HTR-8/SVneo (cell line): ENCODE results near the gene AGMO.

Experiments used
- DNase-seq: peaks from one replicate; pipeline ENCODE4 v3.0.0; 2011; ENCODE audit warnings: low spot score, mixed read lengths; ENCODE audit not compliant: insufficient read length
- FAIRE-seq: peaks from 2 replicates; lab custom pipeline; 2011; peaks lifted over from hg19 to GRCh38; lab: Jason Lieb, UNC

The AGMO gene

GRCh38 chr7:15507171-15507570, 54.6 kb downstream of the AGMO start:
- no peak for DNase-seq
- FAIRE-seq = no peak

- FAIRE-seq = no peak
- no peak for DNase-seq
These were observed 56.1 kb downstream of the AGMO start for GRCh38 chr7:15505761-15506160.

- no peak for DNase-seq
- FAIRE-seq = no peak
These were observed 57.5 kb downstream of the AGMO start for GRCh38 chr7:15504351-15504750.

- FAIRE-seq (no peak), DNase-seq (no peak)
These were observed 58.1 kb downstream of the AGMO start for GRCh38 chr7:15503603-15504290.

GRCh38 chr7:15498465-15498864, 63.4 kb downstream of the AGMO start:
- DNase-seq (no peak), FAIRE-seq (no peak)

GRCh38 chr7:15495170-15495569, 66.6 kb downstream of the AGMO start:
- FAIRE-seq = no peak
- no peak for DNase-seq

- no peak for FAIRE-seq
- DNase-seq = no peak
These were observed 67.1 kb downstream of the AGMO start for GRCh38 chr7:15494711-15495110.

- DNase-seq (no peak), FAIRE-seq (no peak)
These were observed 70.5 kb downstream of the AGMO start for GRCh38 chr7:15491361-15491760.

- DNase-seq = no peak
These were observed 71.5 kb downstream of the AGMO start for GRCh38 chr7:15490291-15490690.

GRCh38 chr7:15489861-15490260, 72.0 kb downstream of the AGMO start:
- DNase-seq (no peak), FAIRE-seq (no peak)

More at GRCh38 chr7:15490291-15490690, 71.5 kb downstream of the AGMO start:
- no peak for FAIRE-seq

GRCh38 chr7:15489383-15489782, 72.4 kb downstream of the AGMO start:
- DNase-seq (no peak), FAIRE-seq (no peak)

- no peak for FAIRE-seq
- DNase-seq = no peak
These were observed 73.4 kb downstream of the AGMO start for GRCh38 chr7:15488401-15488800.

- FAIRE-seq (no peak), DNase-seq (no peak)
These were observed 73.9 kb downstream of the AGMO start for GRCh38 chr7:15487896-15488295.

GRCh38 chr7:15485998-15486397, 75.8 kb downstream of the AGMO start:
- FAIRE-seq = no peak
- no peak for DNase-seq

- DNase-seq = no peak
- FAIRE-seq = no peak
These were observed 76.4 kb downstream of the AGMO start for GRCh38 chr7:15485431-15485830.

GRCh38 chr7:15481132-15481531, 80.7 kb downstream of the AGMO start:
- FAIRE-seq (no peak), DNase-seq (no peak)

GRCh38 chr7:15478401-15478800, 83.4 kb downstream of the AGMO start:
- DNase-seq (no peak), FAIRE-seq (no peak)

- FAIRE-seq (no peak), DNase-seq (no peak)
These were observed 85.3 kb downstream of the AGMO start for GRCh38 chr7:15476531-15476918.

GRCh38 chr7:15475808-15476530, 85.8 kb downstream of the AGMO start:
- no peak for FAIRE-seq
- no peak for DNase-seq

- no peak for DNase-seq
- no peak for FAIRE-seq
These were observed 90.2 kb downstream of the AGMO start for GRCh38 chr7:15471669-15471950.

- FAIRE-seq (no peak), DNase-seq (no peak)
These were observed 90.8 kb downstream of the AGMO start for GRCh38 chr7:15470825-15471668.
